Lower lobe of right lung (tissue), 2 donors: ENCODE results near the gene LRRFIP1. TPM values are rescaled to one million over a fixed set of nuclear protein-coding genes. Genes with fewer than 3 reads are reported as not detected.
A peak's percentile ranks its signal among the peaks of the same experiment; 100 is the strongest.

Source experiments
- ATAC-seq, 2 donors: fragments of 200-7000 bp; cut with Tn5 transposase; one replicate each; pipeline ENCODE4 v1.9.1; 2020 to 2022; ENCODE audit warnings: mild to moderate bottlenecking in 2 of 2, moderate library complexity in 2 of 2
- DNase-seq: peaks from one replicate; pipeline ENCODE4 v3.0.0-alpha.2; 2020
- H3K27ac ChIP-seq: fragments of 200-600 bp; one replicate; pipeline ENCODE4 v1.8.0; 2022
- H3K27me3 ChIP-seq: fragments of 200-600 bp; one replicate; pipeline ENCODE4 v1.8.0; 2022; ENCODE audit warnings: low read depth
- H3K36me3 ChIP-seq: fragments of 200-600 bp; one replicate; pipeline ENCODE4 v1.8.0; 2022; ENCODE audit warnings: mild to moderate bottlenecking
- H3K4me1 ChIP-seq: fragments of 200-600 bp; one replicate; pipeline ENCODE4 v1.8.0; 2022
- H3K4me3 ChIP-seq: fragments of 200-600 bp; one replicate; pipeline ENCODE4 v1.8.0; 2022; ENCODE audit warnings: mild to moderate bottlenecking
- H3K9me3 ChIP-seq: fragments of 200-600 bp; one replicate; pipeline ENCODE4 v1.8.0; 2022
- CTCF ChIP-seq: fragments of 200-600 bp; IDR thresholded peaks from one replicate; pipeline ENCODE4 v1.8.0; 2022; ENCODE audit warnings: antibody characterized with exemption, mild to moderate bottlenecking
- intact Hi-C: fragments of 100-400 bp; cut with DNase I; formaldehyde crosslinking; loops from one replicate; pipeline ENCODE4 v1.11.0; 2022
- total RNA-seq: library from RNA; stranded (reverse); fragmentation: NEBNext Ultra II Directional; extraction: Animal tissue kit (Norgen Biotek cat#: 25700); gene quantifications from one replicate; pipeline ENCODE4 v1.2.1, GENCODE V29; 2021
- donor health status: DM: no; HTN: yes; CAD: no; lungs with severe emphysema.

The LRRFIP1 gene
- total RNA-seq, 1 donor from 2014 or later, result 180 TPM

DNA sequence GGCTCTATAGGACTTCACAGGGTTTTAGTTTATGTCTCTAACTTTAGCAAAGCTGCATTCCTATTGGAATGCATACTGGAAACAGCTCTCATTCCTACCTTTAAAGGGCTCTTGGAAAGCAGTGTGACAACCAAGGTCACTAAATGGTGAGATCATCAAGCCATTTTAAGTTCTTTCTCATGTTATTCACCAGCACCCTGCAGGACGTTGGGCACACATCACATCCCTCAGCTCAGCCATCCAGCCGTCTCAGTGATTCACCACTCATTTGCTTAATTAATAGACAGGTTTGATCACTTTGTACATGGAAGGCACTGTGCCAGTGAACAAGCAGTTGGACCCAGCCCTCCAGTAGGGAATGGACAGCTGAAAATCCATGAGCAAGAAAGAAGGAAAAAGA is 139.0 kb downstream of the LRRFIP1 start:
- Histone ChIP-seq H3K4me1 (no peaks in the 10 kb centered on the region), H3K27me3 (no peaks in the 10 kb centered on the region), H3K36me3 (peaks cover 75% of the 10 kb centered on the region), H3K9me3 (no peaks in the 10 kb centered on the region), H3K27ac (no peak overlapping the region), H3K4me3 (no peak overlapping the region)
- ATAC-seq (peak; percentile 21 to 51), DNase-seq (no peak)
- no peak for TF ChIP-seq CTCF
- intact Hi-C loops, result no loop called here

DNA sequence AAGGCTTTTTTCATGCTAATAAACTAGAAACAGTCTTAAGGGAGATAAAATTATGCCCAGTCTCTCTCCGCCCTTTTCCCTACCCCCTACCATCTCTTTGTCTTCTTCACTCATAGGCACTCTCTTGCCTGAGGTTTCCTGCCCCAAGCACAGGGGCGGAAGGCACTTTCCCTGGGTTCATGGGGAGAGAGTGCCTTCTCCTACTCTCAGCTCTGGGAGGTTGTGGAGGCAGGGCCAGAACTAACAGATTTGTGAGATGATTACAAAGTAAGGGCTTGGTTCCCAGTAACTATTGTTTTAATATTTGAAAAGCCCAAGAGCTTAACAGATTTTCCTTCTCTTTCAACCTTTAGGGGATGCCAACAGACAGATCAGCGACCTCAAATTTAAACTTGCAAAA is 145.1 kb downstream of the LRRFIP1 start:
- intact Hi-C loops, result no loop called here
- Histone ChIP-seq H3K4me3 (no peak overlapping the region), H3K9me3 (no peaks in the 10 kb centered on the region), H3K27me3 (no peaks in the 10 kb centered on the region), H3K36me3 (peaks cover 86% of the 10 kb centered on the region), H3K27ac (no peak overlapping the region), H3K4me1 (no peaks in the 10 kb centered on the region)
- DNase-seq (no peak), ATAC-seq (no peak)
- no peak for TF ChIP-seq CTCF

- H3K4me1 ChIP-seq, result no peaks in the 10 kb centered on the region
- no peak for TF ChIP-seq CTCF
- no peaks in the 10 kb centered on the region for H3K9me3 ChIP-seq
- no peak overlapping the region for H3K27ac ChIP-seq
- H3K4me3 ChIP-seq, result no peak overlapping the region
- intact Hi-C loops, result no loop called here
- DNase-seq (no peak), ATAC-seq (no peak)
- peaks cover 96% of the 10 kb centered on the region for H3K36me3 ChIP-seq
- H3K27me3 ChIP-seq, result no peaks in the 10 kb centered on the region
Measured at GRCh38 chr2:237773826-237774225, 146.4 kb downstream of the LRRFIP1 start.

DNA sequence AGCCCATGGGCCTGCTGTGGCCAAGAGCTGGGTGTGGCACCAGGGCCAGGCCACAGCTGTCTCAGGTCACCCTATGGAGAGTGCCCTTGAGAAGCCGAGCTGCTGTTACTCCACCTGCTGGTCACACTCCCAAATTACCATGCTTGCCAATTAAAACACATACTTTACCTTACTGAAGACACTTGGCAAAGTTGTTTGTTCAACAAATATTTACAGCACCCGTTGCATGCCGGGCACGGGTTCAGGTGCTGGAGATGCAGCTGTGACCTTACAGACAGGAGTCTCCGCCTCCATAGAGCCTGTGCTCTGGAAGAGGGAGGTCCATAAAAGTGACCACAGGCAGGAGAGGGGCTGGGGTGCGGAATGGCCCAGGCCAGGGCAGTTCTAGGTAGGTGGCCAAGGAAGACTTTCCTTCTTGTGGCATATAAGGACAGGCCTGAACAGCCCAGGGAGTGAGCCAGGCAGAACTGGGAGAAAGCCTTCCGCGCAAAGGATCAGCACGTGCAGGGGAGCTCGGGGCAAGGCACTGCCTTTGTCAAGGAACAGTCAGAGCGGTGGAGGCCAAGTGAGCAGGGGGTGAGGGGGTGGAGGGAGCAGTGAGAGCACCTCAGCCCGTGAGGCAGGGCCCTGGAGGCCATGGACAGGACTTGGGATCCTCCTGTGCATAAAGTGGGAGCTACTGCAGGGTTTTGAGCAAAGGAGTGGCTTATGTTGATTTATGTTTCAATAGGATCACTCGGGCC is 147.6 kb downstream of the LRRFIP1 start:
- intact Hi-C loops, result no loop called here
- H3K27ac ChIP-seq, result no peak overlapping the region
- H3K36me3 ChIP-seq, result peaks cover 96% of the 10 kb centered on the region
- H3K27me3 ChIP-seq, result no peaks in the 10 kb centered on the region
- no peak overlapping the region for H3K4me3 ChIP-seq
- no peaks in the 10 kb centered on the region for H3K4me1 ChIP-seq
- no peaks in the 10 kb centered on the region for H3K9me3 ChIP-seq
- peak; percentile 85 to 92 for ATAC-seq
- peak; percentile 54 for DNase-seq
- peak; percentile 57 for TF ChIP-seq CTCF

GRCh38 chr2:237779521-237779920 is 152.1 kb downstream of the LRRFIP1 start:
- peaks cover 79% of the 10 kb centered on the region for H3K36me3 ChIP-seq
- no peak overlapping the region for H3K4me3 ChIP-seq
- no peak for ATAC-seq
- H3K9me3 ChIP-seq, result no peaks in the 10 kb centered on the region
- no peaks in the 10 kb centered on the region for H3K4me1 ChIP-seq
- DNase-seq, result no peak
- no peak for TF ChIP-seq CTCF
- H3K27ac ChIP-seq, result no peak overlapping the region
- intact Hi-C loops, result no loop called here
- H3K27me3 ChIP-seq, result no peaks in the 10 kb centered on the region
